Cardiac fibroblast (primary cell): ENCODE results near the gene NUB1.

Experiments
- DNase-seq, 2 donors: peaks; one replicate each; pipeline versions ENCODE4 v3.0.0 to v3.0.0-alpha.2; 2010; ENCODE audit warnings: low read depth in 2 of 2
- H3K4me3 ChIP-seq, 2 donors: replicated peaks in 1 of 2; 1 replicate in 1 of 2; 2 replicates in 1 of 2; pipeline ENCODE4 v1.5.1; 2011; ENCODE audit warnings: low read depth in 2 of 2, low read length in 2 of 2, mild to moderate bottlenecking in 2 of 2, moderate library complexity in 1 of 2
- TF ChIP-seq, protein P1 (sequence below): IDR thresholded peaks from one replicate; pipeline ENCODE4 v1.5.1; 2011; ENCODE audit warnings: low read depth, mild to moderate bottlenecking, low read length, inconsistent platforms

NUB1 gene

DNA sequence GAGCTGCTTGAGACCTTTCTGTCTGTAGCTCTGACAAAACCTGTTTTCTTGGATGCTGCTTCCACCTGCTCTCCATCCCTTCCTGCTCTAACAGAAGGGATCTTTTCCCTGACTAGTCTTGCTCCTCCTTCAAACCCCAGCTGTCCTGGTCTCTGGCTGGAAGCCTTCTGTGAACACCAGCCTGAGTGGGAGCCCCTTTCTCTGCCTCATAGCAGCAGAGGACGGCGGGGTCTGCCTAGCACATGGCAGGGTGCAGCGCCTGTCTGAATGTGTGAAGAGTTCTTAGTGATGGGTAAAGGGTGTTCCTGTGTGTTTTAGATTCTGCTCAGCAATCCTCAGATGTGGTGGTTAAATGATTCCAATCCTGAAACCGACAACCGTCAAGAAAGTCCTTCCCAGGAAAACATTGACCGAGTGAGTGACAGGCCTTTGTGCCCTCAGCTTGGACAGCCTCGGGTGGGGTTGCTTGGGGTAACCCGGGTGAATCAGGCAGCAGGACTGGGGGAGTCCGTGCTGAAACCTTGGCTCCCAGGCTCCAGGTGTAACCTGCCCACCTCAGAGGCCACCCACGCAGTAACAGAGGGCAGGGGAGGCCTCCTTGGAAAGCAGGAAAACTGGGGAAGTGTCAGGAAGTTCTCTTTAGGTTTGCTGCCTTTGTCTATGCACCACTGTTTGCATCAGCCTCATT lies 34.1 kb downstream of the NUB1 start:
- no peak overlapping the region for H3K4me3 ChIP-seq
- DNase-seq, result no peak
- TF ChIP-seq, protein P1, sequence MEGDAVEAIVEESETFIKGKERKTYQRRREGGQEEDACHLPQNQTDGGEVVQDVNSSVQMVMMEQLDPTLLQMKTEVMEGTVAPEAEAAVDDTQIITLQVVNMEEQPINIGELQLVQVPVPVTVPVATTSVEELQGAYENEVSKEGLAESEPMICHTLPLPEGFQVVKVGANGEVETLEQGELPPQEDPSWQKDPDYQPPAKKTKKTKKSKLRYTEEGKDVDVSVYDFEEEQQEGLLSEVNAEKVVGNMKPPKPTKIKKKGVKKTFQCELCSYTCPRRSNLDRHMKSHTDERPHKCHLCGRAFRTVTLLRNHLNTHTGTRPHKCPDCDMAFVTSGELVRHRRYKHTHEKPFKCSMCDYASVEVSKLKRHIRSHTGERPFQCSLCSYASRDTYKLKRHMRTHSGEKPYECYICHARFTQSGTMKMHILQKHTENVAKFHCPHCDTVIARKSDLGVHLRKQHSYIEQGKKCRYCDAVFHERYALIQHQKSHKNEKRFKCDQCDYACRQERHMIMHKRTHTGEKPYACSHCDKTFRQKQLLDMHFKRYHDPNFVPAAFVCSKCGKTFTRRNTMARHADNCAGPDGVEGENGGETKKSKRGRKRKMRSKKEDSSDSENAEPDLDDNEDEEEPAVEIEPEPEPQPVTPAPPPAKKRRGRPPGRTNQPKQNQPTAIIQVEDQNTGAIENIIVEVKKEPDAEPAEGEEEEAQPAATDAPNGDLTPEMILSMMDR, result no peak

GRCh38 chr7:151376218-151376902 lies 34.7 kb downstream of the NUB1 start:
- H3K4me3 ChIP-seq, result no peak overlapping the region
- DNase-seq, result no peak
- TF ChIP-seq, protein P1, result no peak

GRCh38 chr7:151377406-151377805 lies 35.8 kb downstream of the NUB1 start:
- DNase-seq, result no peak
- no peak overlapping the region for H3K4me3 ChIP-seq
- TF ChIP-seq, protein P1, result no peak

DNA sequence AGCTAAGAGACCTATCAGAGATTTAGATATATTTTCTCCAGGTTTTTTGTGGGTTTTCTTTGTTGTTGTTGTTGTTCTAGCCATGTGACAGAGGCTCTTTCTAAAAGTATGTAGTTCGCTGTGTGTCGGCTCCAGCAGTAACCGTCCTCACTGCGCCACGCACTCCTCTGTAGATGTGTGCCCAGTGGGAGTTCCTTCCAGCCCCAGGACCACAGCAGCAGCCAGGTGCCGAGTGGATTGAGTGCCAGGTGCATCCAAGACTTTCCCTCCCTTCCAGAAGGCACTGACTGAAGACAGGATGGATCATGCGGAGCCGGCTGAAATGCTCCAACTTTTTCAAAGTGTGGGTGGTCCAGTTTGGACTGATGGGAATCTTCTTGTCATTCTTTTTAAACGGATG lies 36.4 kb downstream of the NUB1 start:
- no peak for DNase-seq
- no peak overlapping the region for H3K4me3 ChIP-seq
- TF ChIP-seq, protein P1, result no peak

GRCh38 chr7:151378496-151379192 lies 37.0 kb downstream of the NUB1 start:
- TF ChIP-seq, protein P1, result no peak
- H3K4me3 ChIP-seq, result no peak overlapping the region
- DNase-seq, result no peak

DNA sequence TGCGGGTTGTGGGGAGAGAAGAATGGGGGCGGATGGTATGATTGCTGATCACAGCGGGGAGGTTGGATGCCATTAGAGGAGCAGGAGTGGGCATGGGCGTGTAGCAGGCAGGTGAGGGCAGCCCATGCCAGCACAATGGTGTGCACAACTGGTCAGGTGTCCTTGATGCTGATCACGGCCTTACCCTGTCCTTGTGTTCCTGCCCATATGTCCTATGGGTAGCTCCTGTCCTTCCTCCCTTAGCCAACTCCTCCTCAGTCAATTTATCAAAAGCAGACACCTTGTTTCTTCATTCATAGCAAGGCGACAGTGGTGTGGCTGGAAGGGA lies 37.5 kb downstream of the NUB1 start:
- TF ChIP-seq, protein P1, result no peak
- DNase-seq, result no peak
- H3K4me3 ChIP-seq, result no peak overlapping the region
